ENCODE data around the gene MAML2.

Gene MAML2

GRCh38 chr11:96340555-96340885, 2.5 kb downstream of the MAML2 start:
- H3K27ac ChIP-seq: no peak overlapping the region
- no peak for DNase-seq (ENCODE audit: low spot score)
- TF ChIP-seq CTCF (conservative IDR thresholded peaks at IDR 0.05; ENCODE audit: low read depth): no peak
- ChIA-PET POLR2A (ENCODE audit: low non-redundant PET) (no interaction called here), CTCF (interaction anchor here (0.9 to 1.2 kb wide), 2 partner anchors 15 to 127 kb away, joined by 4 read pairs; no protein-coding TSS in a partner anchor)

GRCh38 chr11:96339706-96340554, 3.1 kb downstream of the MAML2 start:
- no peak for DNase-seq (ENCODE audit: low spot score)
- ChIA-PET POLR2A (ENCODE audit: low non-redundant PET) (no interaction called here), CTCF (interaction anchor here (0.9 to 1.2 kb wide), 2 partner anchors 15 to 126 kb away, joined by 4 read pairs; no protein-coding TSS in a partner anchor)
- H3K27ac ChIP-seq: peak overlapping the region; percentile 69
- TF ChIP-seq CTCF (conservative IDR thresholded peaks at IDR 0.05; ENCODE audit: low read depth): no peak

GRCh38 chr11:96338910-96339705, 3.9 kb downstream of the MAML2 start:
- POLR2A ChIA-PET (ENCODE audit: low non-redundant PET): no interaction called here
- TF ChIP-seq CTCF (conservative IDR thresholded peaks at IDR 0.05; ENCODE audit: low read depth): no peak
- no peak for DNase-seq (ENCODE audit: low spot score)
- CTCF ChIA-PET: interaction anchor here (0.6 to 0.9 kb wide), 4 partner anchors 33 to 573 kb away, joined by 4 read pairs; no protein-coding TSS in a partner anchor
- H3K27ac ChIP-seq: peak overlapping the region; percentile 69

- no peak overlapping the region for H3K27ac ChIP-seq
- DNase-seq (ENCODE audit: low spot score): no peak
These were observed 5.2 kb downstream of the MAML2 start for GRCh38 chr11:96337541-96338431.

GRCh38 chr11:96335388-96335787, 7.6 kb downstream of the MAML2 start:
- CTCF ChIA-PET: interaction anchor here (0.9 kb wide), 1 partner anchor 18 kb away, joined by 3 read pairs; no protein-coding TSS in a partner anchor
- H3K27ac ChIP-seq: no peak overlapping the region
- POLR2A ChIA-PET (ENCODE audit: low non-redundant PET): no interaction called here
- DNase-seq (ENCODE audit: low spot score): no peak
- TF ChIP-seq CTCF (conservative IDR thresholded peaks at IDR 0.05; ENCODE audit: low read depth): no peak

More at GRCh38 chr11:96337541-96338431, 5.2 kb downstream of the MAML2 start:
- CTCF ChIA-PET: interaction anchor here (0.8 kb wide), 1 partner anchor 511 kb away, joined by 3 read pairs; no protein-coding TSS in a partner anchor
- POLR2A ChIA-PET (ENCODE audit: low non-redundant PET): no interaction called here
- no peak for TF ChIP-seq CTCF (conservative IDR thresholded peaks at IDR 0.05; ENCODE audit: low read depth)
